Transverse colon (tissue), 4 donors: ENCODE measurements around the gene GZMA.

Source experiments
- EP300 ChIP-seq: sonication (generic); formaldehyde crosslinking; IDR thresholded peaks from one replicate; pipeline ENCODE4 v1.6.1; 2017; ENCODE audit warnings: antibody characterized with exemption, low read depth
- POLR2A ChIP-seq: fragments of 450-650 bp; IDR thresholded peaks from one replicate; pipeline ENCODE4 v1.6.1; 2016; ENCODE audit warnings: antibody characterized with exemption, mild to moderate bottlenecking, moderate library complexity
- POLR2AphosphoS5 ChIP-seq, 3 donors: sonication (generic); formaldehyde crosslinking; IDR thresholded peaks; one replicate each; pipeline ENCODE4 v1.6.1; 2016; ENCODE audit warnings: antibody characterized with exemption in 3 of 3
- TF ChIP-seq, protein P1 (sequence below), 5 experiments: fragments of 200-600 bp in 3 of 5; fragments of 450-650 bp in 2 of 5; sonication (generic) in 3 of 5; IDR thresholded peaks; 1 replicate in 2 of 5; 2 replicates in 3 of 5; pipeline ENCODE4 v1.5.1; 2016 to 2017; ENCODE audit warnings: antibody characterized with exemption in 5 of 5, inconsistent platforms in 3 of 5, mild to moderate bottlenecking in 2 of 5, moderate library complexity in 1 of 5

DNA sequence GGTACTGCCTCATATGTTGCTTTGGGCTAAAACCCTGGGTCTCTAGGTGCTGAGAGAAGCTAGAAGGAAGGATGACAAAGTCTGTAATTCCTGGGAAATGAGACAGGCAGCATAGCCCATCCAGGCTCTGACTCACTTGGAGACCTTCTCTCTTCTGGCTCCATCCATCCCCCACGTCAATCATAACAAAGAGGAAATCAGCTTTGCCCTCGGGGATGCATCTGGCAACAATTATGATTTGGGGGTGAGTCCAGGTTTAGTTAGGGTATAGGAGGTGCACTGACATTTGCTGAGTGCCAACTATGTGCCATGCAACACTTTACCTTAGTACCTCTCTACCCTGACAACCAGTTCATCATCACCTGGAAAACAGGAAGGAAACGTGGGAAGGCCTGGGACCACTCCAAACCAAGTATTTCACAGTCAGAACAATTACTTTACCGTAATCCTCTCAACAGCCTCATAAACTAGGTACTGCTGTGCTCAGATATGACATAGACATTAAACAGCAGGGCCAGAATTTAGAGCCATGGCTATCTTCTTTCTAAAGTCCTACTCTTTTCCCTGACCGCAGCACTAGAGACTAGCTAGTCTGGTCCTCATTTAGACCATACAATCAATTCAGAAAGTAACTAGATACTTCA lies 39.1 kb upstream of the GZMA start:
- TF ChIP-seq, protein P1, sequence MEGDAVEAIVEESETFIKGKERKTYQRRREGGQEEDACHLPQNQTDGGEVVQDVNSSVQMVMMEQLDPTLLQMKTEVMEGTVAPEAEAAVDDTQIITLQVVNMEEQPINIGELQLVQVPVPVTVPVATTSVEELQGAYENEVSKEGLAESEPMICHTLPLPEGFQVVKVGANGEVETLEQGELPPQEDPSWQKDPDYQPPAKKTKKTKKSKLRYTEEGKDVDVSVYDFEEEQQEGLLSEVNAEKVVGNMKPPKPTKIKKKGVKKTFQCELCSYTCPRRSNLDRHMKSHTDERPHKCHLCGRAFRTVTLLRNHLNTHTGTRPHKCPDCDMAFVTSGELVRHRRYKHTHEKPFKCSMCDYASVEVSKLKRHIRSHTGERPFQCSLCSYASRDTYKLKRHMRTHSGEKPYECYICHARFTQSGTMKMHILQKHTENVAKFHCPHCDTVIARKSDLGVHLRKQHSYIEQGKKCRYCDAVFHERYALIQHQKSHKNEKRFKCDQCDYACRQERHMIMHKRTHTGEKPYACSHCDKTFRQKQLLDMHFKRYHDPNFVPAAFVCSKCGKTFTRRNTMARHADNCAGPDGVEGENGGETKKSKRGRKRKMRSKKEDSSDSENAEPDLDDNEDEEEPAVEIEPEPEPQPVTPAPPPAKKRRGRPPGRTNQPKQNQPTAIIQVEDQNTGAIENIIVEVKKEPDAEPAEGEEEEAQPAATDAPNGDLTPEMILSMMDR (IDR thresholded peaks at IDR 0.05): no peak
- no peak for TF ChIP-seq POLR2A
- TF ChIP-seq POLR2AphosphoS5 (IDR thresholded peaks at IDR 0.05): no peak
- no peak for TF ChIP-seq EP300
